H9 (cell line): ENCODE results near the gene SCT. TPM values are rescaled to one million over a fixed set of nuclear protein-coding genes. Genes with fewer than 3 reads are reported as not detected.

Experiments used
- DNase-seq: peaks from one replicate; pipeline ENCODE4 v3.0.0-alpha.2; 2017
- H2AFZ ChIP-seq: one replicate; pipeline ENCODE4 v1.6.1; 2013; ENCODE audit warnings: mild to moderate bottlenecking, low read length, control low read depth, moderate library complexity
- H2AK5ac ChIP-seq: 2 replicates; pipeline ENCODE4 v1.6.1; 2013; ENCODE audit warnings: low read length, control low read depth, mixed read lengths; ENCODE audit not compliant: insufficient read length
- H2BK120ac ChIP-seq: one replicate; pipeline ENCODE4 v1.6.1; 2013; ENCODE audit warnings: low read depth, mild to moderate bottlenecking, low read length, control low read depth, inconsistent platforms; ENCODE audit not compliant: poor library complexity, severe bottlenecking
- H2BK12ac ChIP-seq: 2 replicates; pipeline ENCODE4 v1.6.1; 2013; ENCODE audit warnings: low read length, control low read depth, mixed read lengths, low read depth; ENCODE audit not compliant: insufficient read length
- H2BK15ac ChIP-seq: 2 replicates; pipeline ENCODE4 v1.6.1; 2013; ENCODE audit warnings: low read depth, low read length, control low read depth
- H2BK20ac ChIP-seq: one replicate; pipeline ENCODE4 v1.6.1; 2013; ENCODE audit warnings: low read depth, mild to moderate bottlenecking, low read length, control low read depth, inconsistent platforms; ENCODE audit not compliant: poor library complexity, severe bottlenecking
- H2BK5ac ChIP-seq: 2 replicates; pipeline ENCODE4 v1.6.1; 2013; ENCODE audit warnings: low read length, control low read depth, mixed read lengths; ENCODE audit not compliant: insufficient read length
- H3K14ac ChIP-seq: 2 replicates; pipeline ENCODE4 v1.6.1; 2013; ENCODE audit warnings: low read length, control low read depth; ENCODE audit not compliant: insufficient read depth
- H3K18ac ChIP-seq: 2 replicates; pipeline ENCODE4 v1.6.1; 2013; ENCODE audit warnings: low read depth, mild to moderate bottlenecking, mixed read lengths, low read length, control low read depth; ENCODE audit not compliant: insufficient read length
- H3K23ac ChIP-seq: 2 replicates; pipeline ENCODE4 v1.6.1; 2013; ENCODE audit warnings: low read length, control low read depth, mixed read lengths, low read depth; ENCODE audit not compliant: insufficient read length
- H3K23me2 ChIP-seq: 2 replicates; pipeline ENCODE4 v1.6.1; 2013; ENCODE audit warnings: low read depth, mild to moderate bottlenecking, mixed read lengths, low read length, control low read depth; ENCODE audit not compliant: insufficient read length, poor library complexity, severe bottlenecking
- H3K27ac ChIP-seq: 2 replicates; pipeline ENCODE4 v1.5.1; 2013; ENCODE audit warnings: low read length, control low read depth, mixed read lengths, low read depth; ENCODE audit not compliant: insufficient read length
- H3K27me3 ChIP-seq: 2 replicates; pipeline ENCODE4 v1.6.1; 2013; ENCODE audit warnings: low read length, control low read depth, inconsistent platforms; ENCODE audit not compliant: insufficient read depth
- H3K4ac ChIP-seq: 2 replicates; pipeline ENCODE4 v1.6.1; 2013; ENCODE audit warnings: low read depth, mild to moderate bottlenecking, control low read depth, inconsistent platforms, low read length, moderate library complexity
- H3K4me1 ChIP-seq: 2 replicates; pipeline ENCODE4 v1.6.1; 2013; ENCODE audit warnings: low read length, control low read depth, inconsistent platforms; ENCODE audit not compliant: insufficient read depth
- H3K4me2 ChIP-seq: 2 replicates; pipeline ENCODE4 v1.6.1; 2013; ENCODE audit warnings: low read length, control low read depth, mixed read lengths; ENCODE audit not compliant: insufficient read length, insufficient read depth
- H3K56ac ChIP-seq: 2 replicates; pipeline ENCODE4 v1.6.1; 2013; ENCODE audit warnings: low read depth, mild to moderate bottlenecking, mixed read lengths, low read length, control low read depth; ENCODE audit not compliant: insufficient read length
- H3K79me1 ChIP-seq: 2 replicates; pipeline ENCODE4 v1.6.1; 2013; ENCODE audit warnings: low read depth, mild to moderate bottlenecking, moderate library complexity, low read length, control low read depth, inconsistent platforms; ENCODE audit not compliant: insufficient read depth, poor library complexity, severe bottlenecking
- H3K79me2 ChIP-seq: 2 replicates; pipeline ENCODE4 v1.6.1; 2013; ENCODE audit warnings: low read length, control low read depth, inconsistent platforms; ENCODE audit not compliant: insufficient read depth
- H3K9ac ChIP-seq: 2 replicates; pipeline ENCODE4 v1.6.1; 2013; ENCODE audit warnings: low read length, control low read depth, mixed read lengths; ENCODE audit not compliant: insufficient read length; ENCODE audit errors: extremely low read depth
- H3K9me3 ChIP-seq: one replicate; pipeline ENCODE4 v1.6.1; 2013; ENCODE audit warnings: low read depth, low read length, inconsistent platforms; ENCODE audit not compliant: control insufficient read depth
- H3T11ph ChIP-seq: one replicate; pipeline ENCODE4 v1.6.1; 2013; ENCODE audit warnings: mild to moderate bottlenecking, low read length, control low read depth, inconsistent platforms
- H4K20me1 ChIP-seq: one replicate; pipeline ENCODE4 v1.6.1; 2013; ENCODE audit not compliant: control insufficient read depth, insufficient read length, insufficient read depth
- H4K5ac ChIP-seq: 2 replicates; pipeline ENCODE4 v1.6.1; 2013; ENCODE audit warnings: low read depth, mild to moderate bottlenecking, mixed read lengths, low read length, control low read depth; ENCODE audit not compliant: insufficient read length
- H4K8ac ChIP-seq: replicated peaks from 2 replicates; pipeline ENCODE4 v1.6.1; 2013; ENCODE audit warnings: low read length, control low read depth, mixed read lengths, low read depth; ENCODE audit not compliant: insufficient read length
- H4K91ac ChIP-seq: 2 replicates; pipeline ENCODE4 v1.6.1; 2013; ENCODE audit warnings: low read depth, mild to moderate bottlenecking, moderate library complexity, mixed read lengths, low read length, control low read depth; ENCODE audit not compliant: insufficient read length
- H3K27ac Mint-ChIP-seq, 3 experiments: 2 replicates in 2 of 3; 3 replicates in 1 of 3; pipeline ENCODE4 v1.8.0; 2020 to 2021; ENCODE audit warnings: mixed read lengths in 3 of 3, mild to moderate bottlenecking in 1 of 3, moderate library complexity in 1 of 3
- H3K27me3 Mint-ChIP-seq: 2 replicates; pipeline ENCODE4 v1.8.0; 2021; ENCODE audit warnings: low read depth, mild to moderate bottlenecking, moderate library complexity, mixed read lengths
- H3K36me3 Mint-ChIP-seq, 3 experiments: 2 replicates in 2 of 3; 3 replicates in 1 of 3; pipeline ENCODE4 v1.8.0; 2020 to 2021; ENCODE audit warnings: low read depth in 3 of 3, mixed read lengths in 3 of 3; ENCODE audit not compliant: insufficient read depth in 1 of 3
- H3K4me1 Mint-ChIP-seq, 2 experiments: 2 replicates each; pipeline ENCODE4 v1.8.0; 2020; ENCODE audit warnings: mixed read lengths in 2 of 2
- H3K4me3 Mint-ChIP-seq, 2 experiments: 2 replicates in 1 of 2; 3 replicates in 1 of 2; pipeline ENCODE4 v1.8.0; 2020 to 2021; ENCODE audit warnings: mild to moderate bottlenecking in 2 of 2, mixed read lengths in 2 of 2, moderate library complexity in 1 of 2
- H3K9me3 Mint-ChIP-seq, 2 experiments: 2 replicates in 1 of 2; 3 replicates in 1 of 2; pipeline ENCODE4 v1.8.0; 2020; ENCODE audit warnings: mild to moderate bottlenecking in 2 of 2, mixed read lengths in 2 of 2, moderate library complexity in 1 of 2
- CTCF ChIP-seq: fragments of 200-600 bp; sonication (generic); conservative IDR thresholded peaks from 3 replicates; pipeline ENCODE4 v1.8.0; 2021; ENCODE audit warnings: antibody characterized with exemption, mild to moderate bottlenecking
- WGBS: extraction: QIAGEN DNeasy Blood & Tissue Kit; methylation state at CpG from one replicate; pipeline ENCODE4 v1.1.7; 2013; ENCODE audit warnings: missing lambda C conversion rate, low lambda C conversion rate, mixed read lengths; ENCODE audit not compliant: insufficient read length; ENCODE audit errors: extremely low coverage; 5-methylcytosine and 5-hydroxymethylcytosine counted together
- total RNA-seq: library from RNA; stranded (reverse); gene quantifications from 2 replicates; pipeline ENCODE4 v1.2.1, GENCODE V29; 2021

The SCT gene
- total RNA-seq, 1 experiment from 2014 or later, result 1.8 TPM

- no CpG with 5 or more reads among the region's 18 CpGs for WGBS
- H3K4me2 ChIP-seq, result no peak overlapping the region
- H3K27ac Mint-ChIP-seq, result no peak overlapping the region
- no peaks in the 10 kb centered on the region for H3K79me2 ChIP-seq
- no peaks in the 10 kb centered on the region for H3K4me1 ChIP-seq
- no peak overlapping the region for H3K27ac ChIP-seq
- no peak overlapping the region for H3K9ac ChIP-seq
- H3K4me1 Mint-ChIP-seq, result peaks cover 4% of the 10 kb centered on the region in 2 experiments; a peak in 1 of 4 replicates
- no peak overlapping the region for H4K8ac ChIP-seq
- TF ChIP-seq CTCF, result no peak
- H3K4me3 Mint-ChIP-seq, result no peak overlapping the region
- H3K56ac ChIP-seq, result no peak overlapping the region
- H4K20me1 ChIP-seq, result peaks cover 3% of the 10 kb centered on the region
- no peaks in the 10 kb centered on the region for H3K27me3 ChIP-seq
- H2BK15ac ChIP-seq, result no peak overlapping the region
- H3K4ac ChIP-seq, result no peak overlapping the region
- no peak overlapping the region for H2AK5ac ChIP-seq
- H3T11ph ChIP-seq, result no peak overlapping the region
- no peaks in the 10 kb centered on the region for H3K9me3 ChIP-seq
- H2BK12ac ChIP-seq, result no peak overlapping the region
- no peak overlapping the region for H4K91ac ChIP-seq
- peaks cover under 1% of the 10 kb centered on the region for H3K23me2 ChIP-seq
- no peak overlapping the region for H2BK5ac ChIP-seq
- H3K36me3 Mint-ChIP-seq, result peaks cover 18 to 57% (median 54%) of the 10 kb centered on the region in 3 experiments
- H2BK120ac ChIP-seq, result no peak overlapping the region
- no peak overlapping the region for H3K23ac ChIP-seq
- H3K27me3 Mint-ChIP-seq, result no peaks in the 10 kb centered on the region
- H3K18ac ChIP-seq, result no peak overlapping the region
- no peak overlapping the region for H2BK20ac ChIP-seq
- H3K9me3 Mint-ChIP-seq, result no peaks in the 10 kb centered on the region
- H3K14ac ChIP-seq, result no peak overlapping the region
- H2AFZ ChIP-seq, result no peak overlapping the region
- H4K5ac ChIP-seq, result no peak overlapping the region
- DNase-seq, result no peak
- no peaks in the 10 kb centered on the region for H3K79me1 ChIP-seq
Observed at GRCh38 chr11:610146-610801, 16.7 kb downstream of the SCT start.
